Esophagus squamous epithelium (tissue), 4 donors: Measurements from ENCODE around the gene APOO.

Experiments
- POLR2A ChIP-seq, 4 donors: fragments of 450-650 bp; IDR thresholded peaks; one replicate each; pipeline ENCODE4 v1.6.1; 2017; ENCODE audit warnings: antibody characterized with exemption in 4 of 4, mild to moderate bottlenecking in 4 of 4, moderate library complexity in 3 of 4
- TF ChIP-seq, protein P1 (sequence below), 6 experiments: fragments of 450-650 bp in 4 of 6; fragments of 200-600 bp in 2 of 6; sonication (generic) in 2 of 6; IDR thresholded peaks; one replicate each; pipeline ENCODE4 v1.5.1; 2016 to 2019; ENCODE audit warnings: antibody characterized with exemption in 6 of 6, mild to moderate bottlenecking in 4 of 6, moderate library complexity in 4 of 6

DNA sequence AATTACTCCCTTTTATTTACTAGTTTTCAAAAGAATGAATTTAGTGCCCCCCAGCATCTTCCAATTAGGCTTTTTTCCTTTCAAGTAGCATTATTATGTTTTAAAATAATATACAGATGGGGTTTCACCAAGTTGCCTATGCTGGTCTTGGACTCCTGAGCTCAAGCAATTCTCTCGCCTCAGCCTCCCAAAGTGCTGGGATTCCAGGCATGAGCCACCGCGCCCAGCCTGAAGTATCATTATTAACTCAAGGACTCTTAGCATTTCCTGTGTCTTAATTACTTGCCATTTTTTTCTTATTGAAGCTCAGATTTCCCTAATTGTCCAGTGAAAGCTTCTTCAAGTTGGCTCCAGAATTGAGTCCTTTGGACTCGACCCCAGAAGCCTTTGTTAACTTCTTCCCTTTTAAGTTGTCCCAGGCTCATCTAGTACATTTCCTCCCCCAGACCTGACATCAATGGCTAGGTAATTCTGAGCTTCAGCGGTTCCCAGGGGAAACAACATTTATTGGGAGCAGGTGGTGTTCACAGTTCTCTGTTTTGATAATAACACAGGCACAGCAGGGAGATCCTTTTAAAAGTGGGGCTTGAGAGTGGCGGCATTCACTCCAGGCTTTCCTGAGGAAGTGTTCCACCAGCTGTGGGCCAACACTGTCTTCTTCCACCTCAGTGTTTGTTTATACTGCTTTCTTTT is 114.7 kb downstream of the APOO start:
- TF ChIP-seq, protein P1, sequence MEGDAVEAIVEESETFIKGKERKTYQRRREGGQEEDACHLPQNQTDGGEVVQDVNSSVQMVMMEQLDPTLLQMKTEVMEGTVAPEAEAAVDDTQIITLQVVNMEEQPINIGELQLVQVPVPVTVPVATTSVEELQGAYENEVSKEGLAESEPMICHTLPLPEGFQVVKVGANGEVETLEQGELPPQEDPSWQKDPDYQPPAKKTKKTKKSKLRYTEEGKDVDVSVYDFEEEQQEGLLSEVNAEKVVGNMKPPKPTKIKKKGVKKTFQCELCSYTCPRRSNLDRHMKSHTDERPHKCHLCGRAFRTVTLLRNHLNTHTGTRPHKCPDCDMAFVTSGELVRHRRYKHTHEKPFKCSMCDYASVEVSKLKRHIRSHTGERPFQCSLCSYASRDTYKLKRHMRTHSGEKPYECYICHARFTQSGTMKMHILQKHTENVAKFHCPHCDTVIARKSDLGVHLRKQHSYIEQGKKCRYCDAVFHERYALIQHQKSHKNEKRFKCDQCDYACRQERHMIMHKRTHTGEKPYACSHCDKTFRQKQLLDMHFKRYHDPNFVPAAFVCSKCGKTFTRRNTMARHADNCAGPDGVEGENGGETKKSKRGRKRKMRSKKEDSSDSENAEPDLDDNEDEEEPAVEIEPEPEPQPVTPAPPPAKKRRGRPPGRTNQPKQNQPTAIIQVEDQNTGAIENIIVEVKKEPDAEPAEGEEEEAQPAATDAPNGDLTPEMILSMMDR (IDR thresholded peaks at IDR 0.05), result no peak
- TF ChIP-seq POLR2A (IDR thresholded peaks at IDR 0.05), result no peak
